ENCODE results near the gene MYBPC1. TPM values are rescaled to one million over a fixed set of nuclear protein-coding genes. Genes with fewer than 3 reads are reported as not detected.

Gene MYBPC1
- total RNA-seq, 1 experiment from 2014 or later = not detected

- Histone ChIP-seq H3K4me1 (ENCODE audit: control insufficient read depth, insufficient read depth, low read length) (no peaks in the 10 kb centered on the region), H3K27ac (ENCODE audit: low read length) (no peak overlapping the region), H3K9me3 (ENCODE audit: control insufficient read depth, insufficient read depth, low read depth, low read length) (no peaks in the 10 kb centered on the region), H3K36me3 (ENCODE audit: control insufficient read depth, insufficient read depth, low read length) (no peaks in the 10 kb centered on the region), H3K27me3 (ENCODE audit: control insufficient read depth, insufficient read depth, low read length) (peaks cover 2% of the 10 kb centered on the region; the same call in 1 of the 2 replicates), H3K4me3 (ENCODE audit: low read depth in 2 of 2, low read length in 2 of 2) (no peak overlapping the region)
- intact Hi-C loops (cut with micrococcal nuclease; ENCODE audit: unreplicated experiment) (no loop called here), in situ Hi-C loops (cut with HindIII; ENCODE audit: low pct_unique_long_range_greater_than_20kb, low sequenced_read_pairs) (no loop called here)
- ChIA-PET CTCF (no interaction called here), POLR2A (no interaction called here)
- no TSS peak for BruUV-seq (replicated peaks)
- TF ChIP-seq SIN3A (IDR thresholded peaks at IDR 0.05; ENCODE audit: borderline replicate concordance, insufficient read depth, low read depth, low read length) (no peak), CTCF (IDR thresholded peaks at IDR 0.05) (no peak), POLR2AphosphoS5 (IDR thresholded peaks at IDR 0.05; ENCODE audit: low read depth, low read length) (no peak), REST (IDR thresholded peaks at IDR 0.05; ENCODE audit: insufficient read depth in 1 of 2, low read depth in 2 of 2, low read length in 1 of 2) (no peak)
- ATAC-seq (no peak), DNase-seq (ENCODE audit: low read depth, low spot score) (no peak)
Measured at GRCh38 chr12:101599771-101600484, 5.2 kb downstream of the MYBPC1 start.

- 0 out of 2 replicates have a peak, but pooled peaks cover 6% of the 10 kb centered on the region for H3K27me3 ChIP-seq (ENCODE audit: control insufficient read depth, insufficient read depth, low read length)
- ChIA-PET CTCF (no interaction called here), POLR2A (no interaction called here)
- intact Hi-C loops (cut with micrococcal nuclease; ENCODE audit: unreplicated experiment) = no loop called here
- BruUV-seq (replicated peaks) = no TSS peak
- TF ChIP-seq CTCF (IDR thresholded peaks at IDR 0.05) (no peak), REST (IDR thresholded peaks at IDR 0.05; ENCODE audit: insufficient read depth in 1 of 2, low read depth in 2 of 2, low read length in 1 of 2) (no peak), TCF7L2 (IDR thresholded peaks at IDR 0.05; ENCODE audit: low read depth, low read length) (no peak), POLR2AphosphoS5 (IDR thresholded peaks at IDR 0.05; ENCODE audit: low read depth, low read length) (no peak), SIN3A (IDR thresholded peaks at IDR 0.05; ENCODE audit: borderline replicate concordance, insufficient read depth, low read depth, low read length) (no peak)
- no peaks in the 10 kb centered on the region for H3K4me1 ChIP-seq (ENCODE audit: control insufficient read depth, insufficient read depth, low read length)
- no peak overlapping the region for H3K27ac ChIP-seq (ENCODE audit: low read length)
- DNase-seq (ENCODE audit: low read depth, low spot score) (no peak), ATAC-seq (no peak)
- H3K4me3 ChIP-seq (ENCODE audit: low read depth in 2 of 2, low read length in 2 of 2) = no peak overlapping the region
- H3K9me3 ChIP-seq (ENCODE audit: control insufficient read depth, insufficient read depth, low read depth, low read length) = no peaks in the 10 kb centered on the region
- in situ Hi-C loops (cut with HindIII; ENCODE audit: low pct_unique_long_range_greater_than_20kb, low sequenced_read_pairs) = no loop called here
- no peaks in the 10 kb centered on the region for H3K36me3 ChIP-seq (ENCODE audit: control insufficient read depth, insufficient read depth, low read length)
Measured at GRCh38 chr12:101604132-101604531, 9.4 kb downstream of the MYBPC1 start.

Data from Panc1 (cell line).